ENCODE measurements around the gene DUXA.
"Not testable (repeated sequence)": the region's sequence is repeated elsewhere in the genome, so short reads cannot be mapped to it uniquely, and the experiment has no call there.

DUXA gene

DNA sequence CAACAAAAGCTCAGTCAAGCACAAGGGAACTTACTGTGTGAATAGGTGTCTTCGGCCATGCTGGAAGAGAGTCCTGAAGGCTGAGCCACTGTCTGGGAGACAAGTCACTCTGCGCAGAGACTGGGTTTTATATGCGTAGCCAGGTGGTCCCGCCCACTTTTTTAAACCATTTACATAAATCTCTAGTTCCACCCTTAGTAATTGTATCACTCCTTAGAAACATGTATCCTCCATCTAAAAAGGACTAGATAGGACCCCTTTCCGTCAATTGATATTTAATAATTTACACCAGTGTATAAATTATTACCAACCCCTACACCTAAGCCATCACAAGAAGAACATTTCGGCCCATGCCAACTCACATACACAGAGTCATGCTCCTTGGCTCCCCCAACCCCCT is at the start of gene DUXA:
DUXA (minus strand) TSS at position 101 of the 400 bp plus-strand sequence; CDS start at position 59, 42 bp downstream.
- ChIA-PET POLR2A (no interaction called here), CTCF (no interaction called here)
- H3K4me3 ChIP-seq (ENCODE audit: low read depth, low read length), result no peak within 1 kb of the TSS
- no peak for DNase-seq (ENCODE audit: low read depth, low spot score)
- TF ChIP-seq, protein P1, sequence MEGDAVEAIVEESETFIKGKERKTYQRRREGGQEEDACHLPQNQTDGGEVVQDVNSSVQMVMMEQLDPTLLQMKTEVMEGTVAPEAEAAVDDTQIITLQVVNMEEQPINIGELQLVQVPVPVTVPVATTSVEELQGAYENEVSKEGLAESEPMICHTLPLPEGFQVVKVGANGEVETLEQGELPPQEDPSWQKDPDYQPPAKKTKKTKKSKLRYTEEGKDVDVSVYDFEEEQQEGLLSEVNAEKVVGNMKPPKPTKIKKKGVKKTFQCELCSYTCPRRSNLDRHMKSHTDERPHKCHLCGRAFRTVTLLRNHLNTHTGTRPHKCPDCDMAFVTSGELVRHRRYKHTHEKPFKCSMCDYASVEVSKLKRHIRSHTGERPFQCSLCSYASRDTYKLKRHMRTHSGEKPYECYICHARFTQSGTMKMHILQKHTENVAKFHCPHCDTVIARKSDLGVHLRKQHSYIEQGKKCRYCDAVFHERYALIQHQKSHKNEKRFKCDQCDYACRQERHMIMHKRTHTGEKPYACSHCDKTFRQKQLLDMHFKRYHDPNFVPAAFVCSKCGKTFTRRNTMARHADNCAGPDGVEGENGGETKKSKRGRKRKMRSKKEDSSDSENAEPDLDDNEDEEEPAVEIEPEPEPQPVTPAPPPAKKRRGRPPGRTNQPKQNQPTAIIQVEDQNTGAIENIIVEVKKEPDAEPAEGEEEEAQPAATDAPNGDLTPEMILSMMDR (IDR thresholded peaks at IDR 0.05; ENCODE audit: insufficient read depth, low read length, missing control alignments), result no peak

DNA sequence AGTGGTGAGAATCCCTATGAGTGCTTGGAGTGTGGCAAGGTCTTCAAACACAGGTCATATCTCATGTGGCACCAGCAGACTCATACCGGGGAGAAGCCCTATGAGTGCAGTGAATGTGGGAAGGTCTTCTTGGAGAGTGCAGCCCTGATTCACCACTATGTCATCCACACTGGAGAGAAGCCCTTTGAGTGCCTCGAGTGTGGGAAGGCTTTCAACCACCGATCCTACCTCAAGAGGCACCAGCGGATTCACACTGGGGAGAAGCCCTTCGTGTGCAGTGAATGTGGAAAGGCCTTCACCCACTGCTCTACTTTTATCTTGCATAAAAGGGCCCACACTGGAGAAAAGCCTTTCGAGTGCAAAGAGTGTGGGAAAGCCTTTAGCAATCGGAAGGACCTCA is 44.8 kb upstream of the DUXA start:
- no peak for DNase-seq (ENCODE audit: low read depth, low spot score)
- TF ChIP-seq, protein P1 (IDR thresholded peaks at IDR 0.05; ENCODE audit: insufficient read depth, low read length, missing control alignments), result no peak
- POLR2A ChIA-PET, result no interaction called here
- no peak overlapping the region for H3K4me3 ChIP-seq (ENCODE audit: low read depth, low read length)
- CTCF ChIA-PET, result no interaction called here

DNA sequence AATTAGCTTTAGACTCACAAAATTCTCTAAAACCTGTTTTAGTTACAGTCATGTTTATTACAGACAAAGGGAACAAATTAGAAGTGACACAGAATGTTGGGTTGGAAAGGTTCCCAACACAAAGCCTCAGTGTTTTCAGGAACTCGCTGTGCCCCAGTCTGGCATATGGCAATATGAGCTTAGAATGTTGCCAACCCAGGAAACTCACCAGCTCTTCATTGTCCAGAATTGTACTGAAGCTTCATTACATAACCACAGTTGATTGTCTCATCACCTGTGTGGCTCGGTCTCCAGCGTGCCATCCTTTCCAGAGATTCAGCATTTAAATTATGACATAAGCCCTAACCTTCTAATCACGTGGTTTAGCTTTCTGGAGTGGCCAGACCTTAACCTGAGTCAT is 43.1 kb upstream of the DUXA start:
- DNase-seq (ENCODE audit: low read depth, low spot score), result no peak
- POLR2A ChIA-PET, result no interaction called here

DNA sequence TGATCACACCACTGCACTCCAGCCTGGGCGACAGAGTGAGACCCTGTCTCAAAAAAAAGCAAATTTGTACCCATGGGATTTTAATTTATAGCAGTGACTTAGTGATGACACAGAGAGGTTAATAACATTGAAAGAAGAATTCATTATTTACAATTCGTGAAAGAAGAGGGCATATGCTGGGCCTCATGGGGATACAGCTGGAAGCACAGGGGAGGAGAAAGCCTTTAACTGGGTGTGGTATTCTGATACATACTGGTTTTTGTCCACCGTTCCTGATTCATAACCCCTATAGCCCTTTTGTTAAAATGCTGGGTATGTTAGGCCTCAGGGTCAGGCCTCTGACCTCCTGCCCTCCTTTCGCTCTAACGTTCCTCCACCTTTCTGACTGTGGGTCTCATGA is 34.9 kb upstream of the DUXA start:
- POLR2A ChIA-PET, result no interaction called here
- CTCF ChIA-PET, result no interaction called here
- DNase-seq (ENCODE audit: low read depth, low spot score), result no peak
- TF ChIP-seq, protein P1 (IDR thresholded peaks at IDR 0.05; ENCODE audit: insufficient read depth, low read length, missing control alignments), result no peak
- H3K4me3 ChIP-seq (ENCODE audit: low read depth, low read length), result no peak overlapping the region

More for the DNA sequence above, 43.1 kb upstream of the DUXA start:
- CTCF ChIA-PET, result no interaction called here
- TF ChIP-seq, protein P1 (IDR thresholded peaks at IDR 0.05; ENCODE audit: insufficient read depth, low read length, missing control alignments), result no peak
- H3K4me3 ChIP-seq (ENCODE audit: low read depth, low read length), result no peak overlapping the region

DNA sequence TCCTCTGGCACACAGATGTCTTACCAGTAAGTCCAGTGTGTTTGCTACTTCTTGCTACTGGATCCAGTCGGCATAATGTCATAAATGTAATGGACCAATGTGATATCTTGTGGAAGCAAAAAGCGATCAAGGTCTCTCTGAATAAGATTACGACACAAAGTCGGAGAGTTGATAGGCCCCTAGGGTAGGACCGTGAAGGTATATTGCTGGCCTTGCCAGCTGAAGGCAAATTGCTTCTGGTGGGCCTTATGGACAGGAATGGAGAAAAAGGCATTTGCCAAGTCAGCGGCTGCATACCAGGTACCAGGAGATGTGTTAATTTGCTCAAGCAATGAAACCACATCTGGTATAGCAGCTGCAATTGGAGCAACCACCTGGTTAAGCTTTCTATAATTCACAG is 30.6 kb upstream of the DUXA start:
- POLR2A ChIA-PET; H3K4me3 ChIP-seq (ENCODE audit: low read depth, low read length); DNase-seq (ENCODE audit: low read depth, low spot score); CTCF ChIA-PET: not testable (repeated sequence)

DNA sequence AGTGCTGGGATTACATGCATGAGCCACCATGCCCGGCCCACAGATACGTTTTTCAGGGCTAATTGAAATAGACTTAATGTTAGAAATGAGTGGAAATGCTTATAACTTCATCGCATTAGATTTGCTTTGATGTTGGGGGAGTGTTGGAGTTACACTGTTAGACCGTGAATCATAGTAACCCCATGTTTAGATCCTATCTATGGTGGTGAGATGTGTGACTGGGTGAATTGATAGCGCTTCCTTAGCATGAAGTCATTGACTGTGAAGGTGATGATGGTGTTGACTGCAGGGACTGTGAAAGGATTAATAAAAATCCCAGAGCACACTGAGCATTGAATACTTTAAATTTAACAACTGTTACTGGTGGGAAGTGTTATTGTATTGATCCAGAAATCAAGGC is 25.7 kb upstream of the DUXA start:
- TF ChIP-seq, protein P1 (IDR thresholded peaks at IDR 0.05; ENCODE audit: insufficient read depth, low read length, missing control alignments), result no peak
- H3K4me3 ChIP-seq (ENCODE audit: low read depth, low read length), result peak overlapping the region; percentile 97
- ChIA-PET POLR2A (interaction anchor here (0.6 kb wide), 1 partner anchor 534 kb away, joined by 3 read pairs; the partner anchor contains the start of gene ZNF671), CTCF (interaction anchor here (1.4 kb wide), 1 partner anchor 13 kb away, joined by 3 read pairs; no protein-coding TSS in a partner anchor)
- DNase-seq (ENCODE audit: low read depth, low spot score), result no peak

DNA sequence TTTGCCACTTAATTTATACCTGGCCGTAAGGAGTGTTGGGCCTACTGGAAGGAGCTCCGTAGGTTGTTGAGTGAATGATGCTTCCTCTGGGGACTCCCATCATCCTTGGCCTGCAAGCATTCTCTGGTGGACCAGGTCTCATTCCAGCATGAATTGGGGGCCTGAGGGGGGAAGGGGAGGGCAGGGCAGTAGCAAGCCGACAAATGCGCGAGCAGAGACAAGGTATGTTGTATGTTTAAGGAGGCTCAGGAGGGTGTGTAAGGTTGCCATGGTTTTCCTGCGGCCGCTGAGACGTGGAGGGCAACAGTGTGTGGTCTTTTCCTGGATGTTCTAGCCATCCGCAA is 24.8 kb upstream of the DUXA start:
- H3K4me3 ChIP-seq (ENCODE audit: low read depth, low read length), result peak overlapping the region; percentile 97
- TF ChIP-seq, protein P1 (IDR thresholded peaks at IDR 0.05; ENCODE audit: insufficient read depth, low read length, missing control alignments), result no peak
- ChIA-PET CTCF (no interaction called here), POLR2A (interaction anchor here (1.2 to 1.4 kb wide), 2 partner anchors 48 to 244 kb away, joined by 3 to 6 read pairs; partner anchors contain the start of genes ZNF749 and ZNF805)
- DNase-seq (ENCODE audit: low read depth, low spot score), result no peak
